A204.1 (cell line): ENCODE data around the gene CPED1.

Source experiments
- FAIRE-seq: peaks from 2 replicates; lab custom pipeline; 2012; peaks lifted over from hg19 to GRCh38; lab: Jason Lieb, UNC

The CPED1 gene

GRCh38 chr7:120988591-120989256, at the start of gene CPED1:
TSS of gene CPED1 (plus strand) at chr7:120988711. CDS start at chr7:120989622, 911 bp downstream.
- no peak for FAIRE-seq

DNA sequence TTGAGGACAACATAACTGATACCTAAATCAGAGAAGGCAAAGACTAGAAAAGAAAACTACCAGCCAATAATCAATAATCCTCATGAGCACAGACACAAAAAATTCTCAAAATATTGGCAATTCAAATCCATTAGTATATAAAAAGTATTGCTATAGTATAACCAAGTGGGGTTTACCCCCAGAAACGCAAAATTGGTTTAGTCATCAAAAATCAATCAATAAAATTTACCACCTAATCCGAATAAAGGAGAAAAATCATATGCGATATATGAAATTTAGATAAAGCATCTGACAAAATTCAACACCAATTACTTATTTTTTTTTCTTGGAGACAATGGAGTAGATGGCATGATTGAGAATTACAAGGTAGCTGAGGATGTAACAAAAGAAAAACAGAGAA, 49.2 kb upstream of the CPED1 start:
- FAIRE-seq: peak; percentile 60

DNA sequence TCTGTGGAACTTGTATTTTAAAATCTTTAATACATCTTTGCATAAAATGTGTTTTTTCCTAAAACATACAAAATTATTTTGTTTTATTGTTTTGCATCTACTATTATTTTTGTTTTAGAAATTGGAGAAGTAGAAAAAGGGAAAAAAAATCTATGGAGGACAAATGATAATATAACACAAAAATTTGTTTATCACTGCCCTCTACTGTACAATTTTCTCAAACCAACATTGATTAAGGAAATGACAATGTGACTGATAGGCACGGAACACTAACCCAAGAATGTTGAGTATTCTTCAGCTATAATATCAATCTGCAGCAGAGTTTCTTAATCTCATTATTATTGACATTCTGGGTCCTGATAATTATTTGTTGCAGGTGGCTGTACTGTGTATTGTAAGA, 47.4 kb upstream of the CPED1 start:
- peak; percentile 98 for FAIRE-seq

DNA sequence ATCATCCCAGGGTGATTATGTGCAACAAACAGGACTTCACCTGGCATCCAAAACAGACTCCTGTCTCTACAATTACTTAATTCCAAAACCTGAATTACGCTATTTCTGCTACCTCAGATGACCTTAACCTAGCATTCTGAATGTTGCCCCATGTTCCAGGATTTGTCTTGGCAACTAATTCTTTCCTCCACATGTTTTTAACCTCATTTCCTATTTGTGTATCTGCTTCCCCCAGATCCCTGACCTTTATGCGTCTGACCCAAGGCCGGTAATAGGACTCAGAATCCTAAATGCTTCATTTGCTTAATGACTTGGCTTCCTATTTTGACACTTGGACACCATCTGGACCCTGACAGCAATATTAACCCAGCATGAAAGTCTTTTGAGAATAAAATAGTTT, 46.7 kb upstream of the CPED1 start:
- FAIRE-seq: no peak

GRCh38 chr7:120942861-120943260, 45.6 kb upstream of the CPED1 start:
- peak; percentile 11 for FAIRE-seq

DNA sequence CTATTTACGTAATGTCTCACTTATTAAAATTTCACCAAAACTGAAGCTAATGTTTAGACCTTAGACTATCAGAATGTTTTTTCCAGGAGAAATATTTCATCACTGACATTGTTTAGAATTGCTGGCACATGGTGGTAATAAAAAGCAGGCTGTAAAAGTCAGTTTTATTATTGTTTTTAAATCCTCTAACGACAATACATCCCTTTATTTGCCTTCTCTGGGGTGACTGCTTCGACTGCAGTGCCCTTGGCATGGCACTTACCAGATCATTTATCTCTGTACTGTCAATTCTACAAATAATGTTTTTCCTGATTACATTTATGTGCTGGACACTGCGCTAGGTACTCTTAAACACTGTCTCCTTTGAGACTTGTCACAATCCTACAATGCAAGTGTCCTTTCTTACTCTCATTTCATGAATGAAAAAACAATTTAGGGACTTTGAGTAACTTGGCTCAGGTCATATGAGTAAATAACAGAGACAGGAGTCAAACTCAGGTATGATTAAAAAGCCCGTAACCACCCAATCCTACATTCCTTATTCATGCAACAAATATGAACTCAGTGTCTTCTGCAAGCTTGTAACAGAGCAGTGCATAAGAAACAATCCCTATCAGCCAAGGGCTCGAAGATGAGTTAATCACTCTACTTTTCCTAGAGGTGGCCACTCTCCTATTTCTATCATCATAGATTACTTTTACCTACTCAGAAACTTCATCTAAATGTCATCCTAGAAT, 43.5 kb upstream of the CPED1 start:
- FAIRE-seq: no peak

- FAIRE-seq: no peak
Measured at GRCh38 chr7:120947980-120948379, 40.5 kb upstream of the CPED1 start.

DNA sequence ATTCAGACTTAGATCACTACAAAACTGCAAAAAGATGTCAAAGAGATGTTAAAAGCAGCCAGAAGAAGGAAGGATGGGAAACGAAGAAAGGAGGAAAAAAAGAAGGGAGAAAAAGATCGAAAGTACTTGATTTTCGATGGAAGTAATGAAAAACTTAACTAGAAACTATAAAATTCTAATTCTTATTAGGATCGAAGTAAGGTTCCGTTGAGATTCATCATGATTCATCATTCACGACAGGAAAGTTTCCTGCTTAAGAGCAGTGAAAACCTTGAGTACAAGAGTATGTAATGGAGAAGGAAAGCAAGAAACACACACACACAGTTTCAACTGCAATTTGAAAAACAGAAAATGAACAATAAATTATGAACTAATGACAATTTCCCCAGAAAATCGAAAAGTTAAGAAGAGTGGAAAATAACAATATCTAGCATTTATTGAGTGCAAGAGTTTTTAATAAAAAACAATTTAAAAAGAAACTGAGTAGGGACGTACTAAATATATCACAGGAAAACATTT, 39.1 kb upstream of the CPED1 start:
- FAIRE-seq: no peak

- no peak for FAIRE-seq
Measured at GRCh38 chr7:120949998-120950538, 38.4 kb upstream of the CPED1 start.

DNA sequence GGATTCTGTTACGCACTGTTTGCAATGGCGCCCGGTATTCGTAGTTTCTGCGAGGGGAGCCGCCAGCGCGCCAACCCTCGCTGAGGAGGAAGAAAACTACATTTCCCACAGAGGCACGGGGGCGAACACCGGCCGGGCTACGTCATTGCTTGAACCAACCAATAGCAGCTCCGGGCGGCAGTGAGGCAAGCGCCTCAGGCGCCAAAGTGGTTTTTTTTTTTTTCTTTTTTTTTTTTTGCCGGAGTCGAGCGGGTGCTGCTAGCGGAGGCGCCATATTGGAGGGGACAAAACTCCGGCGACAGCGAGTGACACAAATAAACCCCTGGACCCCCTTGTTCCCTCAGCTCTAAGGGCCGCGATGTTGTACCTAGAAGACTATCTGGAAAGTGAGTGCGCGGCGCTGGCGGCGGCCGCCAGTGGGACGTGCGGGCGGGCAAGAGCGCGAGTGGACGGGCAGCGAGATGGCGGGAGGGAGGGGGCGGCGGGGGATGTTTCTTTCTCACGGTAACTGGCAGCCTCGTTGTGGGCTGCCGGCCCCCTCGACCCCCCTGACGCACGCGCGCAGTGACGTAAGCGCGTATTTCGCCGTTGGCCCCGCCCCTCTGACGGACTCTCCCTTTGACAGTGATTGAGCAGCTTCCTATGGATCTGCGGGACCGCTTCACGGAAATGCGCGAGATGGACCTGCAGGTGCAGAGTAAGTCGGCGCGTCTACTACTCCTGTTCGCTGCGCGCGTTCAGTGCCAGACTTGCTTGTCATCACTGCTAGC, 37.8 kb upstream of the CPED1 start, which contains the start of gene ING3:
Gene ING3 (plus strand): TSS at position 239 of the 770 bp plus-strand sequence. CDS start 120 bp downstream, at position 359.
- peak; percentile 98 for FAIRE-seq

GRCh38 chr7:120951309-120951699, 37.2 kb upstream of the CPED1 start:
- FAIRE-seq: no peak

- no peak for FAIRE-seq
Measured at GRCh38 chr7:120951826-120952225, 36.7 kb upstream of the CPED1 start.

GRCh38 chr7:120955577-120956149, 32.8 kb upstream of the CPED1 start:
- no peak for FAIRE-seq

DNA sequence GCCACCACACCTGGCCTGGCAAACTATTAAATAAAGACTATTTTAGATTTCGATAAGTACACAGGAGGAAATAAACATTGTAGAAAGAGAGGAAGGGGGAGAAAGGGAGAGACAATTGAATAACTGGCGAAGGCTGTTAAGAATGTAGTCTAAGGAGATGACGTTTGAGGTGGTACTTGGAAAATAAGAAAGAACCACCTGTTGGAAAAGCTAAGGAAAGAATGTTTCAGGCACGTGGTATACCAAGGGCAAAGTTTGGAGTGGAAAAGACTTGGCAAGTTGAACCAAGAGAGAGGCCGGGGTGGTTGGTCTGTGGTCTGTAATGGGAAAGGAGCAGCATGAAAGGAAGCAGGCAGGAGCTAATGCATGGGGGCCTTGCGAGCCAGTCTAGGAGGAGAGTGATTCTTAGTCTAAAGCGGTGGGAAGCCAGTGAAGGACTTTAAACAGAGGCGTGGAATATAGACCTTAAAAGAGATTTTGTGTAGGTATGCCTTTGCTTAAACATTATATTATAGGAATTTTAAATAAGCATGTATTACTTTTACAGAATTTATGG, 28.5 kb upstream of the CPED1 start:
- no peak for FAIRE-seq

DNA sequence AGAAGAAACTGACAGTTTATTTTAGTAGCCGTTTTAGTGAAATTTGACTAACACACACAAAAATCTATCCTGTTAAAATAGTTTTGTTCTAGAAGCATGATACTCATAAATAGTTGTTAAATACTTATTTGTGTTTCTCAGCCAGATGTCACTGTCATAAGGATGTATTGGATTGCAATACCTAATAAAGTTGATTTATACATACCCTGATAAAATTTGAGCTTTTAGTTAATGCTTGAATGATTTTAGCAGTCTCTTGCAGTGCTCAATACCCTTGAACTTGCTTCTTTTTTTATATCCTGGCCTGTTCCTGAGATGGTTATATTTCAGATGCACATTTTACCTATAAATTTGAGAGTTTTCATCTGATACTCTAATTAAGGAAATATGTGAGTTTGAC, 27.8 kb upstream of the CPED1 start:
- no peak for FAIRE-seq

DNA sequence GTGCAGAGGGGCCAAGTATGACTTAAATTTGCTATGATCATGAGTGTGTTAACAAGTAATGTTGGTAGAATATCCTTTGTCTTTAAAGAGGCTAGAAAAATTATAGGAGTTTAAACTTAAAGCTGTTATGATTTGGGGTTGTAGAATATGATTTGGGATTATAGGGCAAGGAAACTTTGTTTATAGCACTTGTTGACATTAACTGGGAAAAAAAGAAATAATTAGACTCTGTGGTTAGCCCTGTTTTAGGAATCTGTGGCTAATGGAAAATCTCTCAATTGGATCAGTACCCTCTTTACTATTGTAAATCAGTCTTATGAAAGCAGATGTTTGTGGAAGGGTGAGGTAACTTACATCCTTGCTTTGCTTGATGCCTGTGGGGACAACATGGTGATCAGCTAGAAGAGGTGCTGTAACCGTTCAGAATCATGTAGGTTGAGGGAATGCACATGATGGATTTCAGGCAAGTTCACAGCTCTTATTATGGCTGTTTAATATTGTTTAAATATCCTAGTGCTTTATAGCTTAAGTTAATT, 26.8 kb upstream of the CPED1 start:
- no peak for FAIRE-seq

DNA sequence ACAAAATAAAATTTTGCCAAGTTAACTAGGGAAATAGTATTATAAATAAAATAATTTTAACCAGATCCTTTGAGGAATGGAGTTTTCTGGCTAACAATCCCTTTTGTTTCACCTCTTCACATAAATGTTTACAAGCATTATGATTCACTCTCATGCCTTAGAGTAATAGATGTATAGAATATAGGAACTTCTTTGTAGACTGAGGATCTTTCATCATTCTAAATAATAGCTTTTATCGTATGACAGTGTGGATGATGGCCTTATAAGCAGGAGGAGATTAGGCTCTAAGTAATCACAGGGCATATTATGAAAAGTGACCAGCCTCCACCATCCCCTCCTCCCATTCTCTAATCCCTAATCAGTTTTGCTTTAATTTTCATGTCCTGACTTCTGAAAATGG, 24.4 kb upstream of the CPED1 start:
- FAIRE-seq: no peak

DNA sequence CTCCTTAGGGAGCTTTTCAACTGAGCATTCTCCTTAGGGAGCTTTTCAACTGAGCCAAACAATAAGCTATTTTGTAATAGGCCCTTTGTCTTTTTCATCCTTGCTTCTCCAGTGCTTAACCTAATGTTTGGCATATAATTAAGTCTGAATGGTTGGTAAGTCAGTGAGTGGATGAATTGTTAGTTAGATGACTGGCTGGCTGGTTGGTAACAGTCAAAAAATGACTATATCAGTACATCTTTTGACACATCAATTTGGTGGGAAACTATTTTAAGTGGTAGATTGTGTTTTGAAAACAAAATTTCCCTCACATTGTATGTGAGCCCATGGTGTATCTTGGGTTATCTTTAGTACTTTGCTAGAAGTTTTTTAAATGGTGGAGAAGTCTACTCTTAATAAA, 21.6 kb upstream of the CPED1 start:
- FAIRE-seq: no peak

DNA sequence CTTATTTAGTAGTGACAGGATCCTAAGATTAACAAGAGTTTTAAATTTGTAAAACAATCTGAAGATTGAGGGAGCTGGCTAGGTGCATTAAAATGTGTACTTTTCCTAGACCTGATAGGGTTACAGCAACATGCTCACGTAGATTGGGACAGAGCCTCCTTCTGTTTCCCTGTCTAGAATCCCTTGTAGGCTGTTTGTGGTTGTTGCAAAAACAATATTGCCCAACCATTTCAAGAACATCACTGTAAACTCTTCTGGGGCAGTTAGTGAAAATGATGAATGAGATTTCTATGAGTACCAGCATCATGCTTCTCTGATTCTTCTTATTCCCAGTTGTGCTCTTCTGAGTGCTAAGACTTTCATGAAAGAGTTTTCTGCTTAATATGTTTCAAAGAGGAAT, 14.7 kb upstream of the CPED1 start:
- FAIRE-seq: no peak

GRCh38 chr7:120979765-120980499, 8.6 kb upstream of the CPED1 start:
- peak; percentile 49 for FAIRE-seq

DNA sequence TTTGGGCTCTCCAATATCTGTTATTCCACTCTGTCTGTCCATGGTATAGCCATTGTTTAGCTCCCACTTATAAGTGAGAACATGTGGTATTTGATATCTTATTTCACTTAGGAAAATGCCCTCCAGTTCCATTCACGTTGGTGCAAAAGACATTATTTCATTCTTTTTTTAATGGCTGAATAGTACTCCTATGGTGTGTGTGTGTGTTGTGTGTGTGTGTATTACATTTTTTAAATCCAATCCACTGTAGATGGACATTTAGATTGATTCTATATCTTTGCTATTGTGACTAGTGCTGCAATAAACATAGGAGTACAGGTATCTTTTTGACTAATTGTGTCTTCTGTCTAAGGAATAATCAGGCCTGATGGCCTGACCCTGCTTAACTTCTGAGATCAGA, 7.4 kb upstream of the CPED1 start:
- no peak for FAIRE-seq
